Transverse colon (tissue), 4 donors: Measurements from ENCODE around the gene TSPOAP1. TPM values are rescaled to one million over a fixed set of nuclear protein-coding genes. Genes with fewer than 3 reads are reported as not detected.

Experiments used
- DNase-seq: peaks from one replicate; pipeline ENCODE4 v3.0.0-alpha.2; 2019
- H3K27ac ChIP-seq, 4 donors: fragments of 200-600 bp; sonication (generic); 2 replicates each; pipeline ENCODE4 v1.5.1; 2016 to 2018; ENCODE audit warnings: inconsistent platforms in 4 of 4
- H3K27me3 ChIP-seq: fragments of 200-600 bp; sonication (generic); 2 replicates; pipeline ENCODE4 v1.5.1; 2017; ENCODE audit warnings: inconsistent platforms
- H3K36me3 ChIP-seq, 4 donors: fragments of 200-600 bp; sonication (generic); 2 replicates each; pipeline ENCODE4 v1.5.1; 2017 to 2019; ENCODE audit warnings: inconsistent platforms in 4 of 4
- H3K4me1 ChIP-seq, 4 donors: fragments of 200-600 bp; sonication (generic); 2 replicates each; pipeline ENCODE4 v1.5.1; 2017 to 2020; ENCODE audit warnings: inconsistent platforms in 4 of 4
- H3K4me3 ChIP-seq, 4 donors: fragments of 200-600 bp; sonication (generic); 1 replicate in 1 of 4; 2 replicates in 3 of 4; pipeline versions ENCODE4 v1.5.1 to v1.6.1; 2017 to 2019; ENCODE audit warnings: inconsistent platforms in 4 of 4
- H3K9me3 ChIP-seq, 2 donors: fragments of 200-600 bp; sonication (generic); 2 replicates each; pipeline ENCODE4 v1.5.1; 2017 to 2019; ENCODE audit warnings: inconsistent platforms in 2 of 2
- EP300 ChIP-seq: sonication (generic); formaldehyde crosslinking; IDR thresholded peaks from one replicate; pipeline ENCODE4 v1.6.1; 2017; ENCODE audit warnings: antibody characterized with exemption, low read depth
- POLR2A ChIP-seq: fragments of 450-650 bp; IDR thresholded peaks from one replicate; pipeline ENCODE4 v1.6.1; 2016; ENCODE audit warnings: antibody characterized with exemption, mild to moderate bottlenecking, moderate library complexity
- POLR2AphosphoS5 ChIP-seq, 3 donors: sonication (generic); formaldehyde crosslinking; IDR thresholded peaks; one replicate each; pipeline ENCODE4 v1.6.1; 2016; ENCODE audit warnings: antibody characterized with exemption in 3 of 3
- WGBS, 2 donors: methylation state at CpG; one replicate each; pipeline ENCODE4 v1.1.5; 2018; ENCODE audit warnings: low coverage in 1 of 2; 5-methylcytosine and 5-hydroxymethylcytosine counted together
- in situ Hi-C, 4 donors: fragments of 200-750 bp; cut with MboI; loops; one replicate each; pipeline versions ENCODE4 v1.15.0 to v1.15.1; 2017; ENCODE audit warnings: low sequenced_read_pairs in 3 of 4, low pct_ligation_motif_present in 1 of 4, low pct_unique_long_range_greater_than_20kb in 1 of 4
- intact Hi-C: fragments of 100-400 bp; cut with DNase I; formaldehyde crosslinking; loops from one replicate; pipeline ENCODE4 v1.15.1; 2023; ENCODE audit warnings: low total_unique reads
- total RNA-seq, 4 donors: library from RNA; depleted of rRNA; stranded (reverse); fragments of >200 nt; gene quantifications; one replicate each; pipeline ENCODE4 v1.1.0, GENCODE V29; 2016
- TF ChIP-seq, protein P1 (sequence below), 5 experiments: fragments of 200-600 bp in 3 of 5; fragments of 450-650 bp in 2 of 5; sonication (generic) in 3 of 5; IDR thresholded peaks; 1 replicate in 2 of 5; 2 replicates in 3 of 5; pipeline ENCODE4 v1.5.1; 2016 to 2017; ENCODE audit warnings: antibody characterized with exemption in 5 of 5, inconsistent platforms in 3 of 5, mild to moderate bottlenecking in 2 of 5, moderate library complexity in 1 of 5

Gene TSPOAP1
- total RNA-seq, 4 donors from 2014 or later = 4.4 to 21.7 (median 9.4) TPM

DNA sequence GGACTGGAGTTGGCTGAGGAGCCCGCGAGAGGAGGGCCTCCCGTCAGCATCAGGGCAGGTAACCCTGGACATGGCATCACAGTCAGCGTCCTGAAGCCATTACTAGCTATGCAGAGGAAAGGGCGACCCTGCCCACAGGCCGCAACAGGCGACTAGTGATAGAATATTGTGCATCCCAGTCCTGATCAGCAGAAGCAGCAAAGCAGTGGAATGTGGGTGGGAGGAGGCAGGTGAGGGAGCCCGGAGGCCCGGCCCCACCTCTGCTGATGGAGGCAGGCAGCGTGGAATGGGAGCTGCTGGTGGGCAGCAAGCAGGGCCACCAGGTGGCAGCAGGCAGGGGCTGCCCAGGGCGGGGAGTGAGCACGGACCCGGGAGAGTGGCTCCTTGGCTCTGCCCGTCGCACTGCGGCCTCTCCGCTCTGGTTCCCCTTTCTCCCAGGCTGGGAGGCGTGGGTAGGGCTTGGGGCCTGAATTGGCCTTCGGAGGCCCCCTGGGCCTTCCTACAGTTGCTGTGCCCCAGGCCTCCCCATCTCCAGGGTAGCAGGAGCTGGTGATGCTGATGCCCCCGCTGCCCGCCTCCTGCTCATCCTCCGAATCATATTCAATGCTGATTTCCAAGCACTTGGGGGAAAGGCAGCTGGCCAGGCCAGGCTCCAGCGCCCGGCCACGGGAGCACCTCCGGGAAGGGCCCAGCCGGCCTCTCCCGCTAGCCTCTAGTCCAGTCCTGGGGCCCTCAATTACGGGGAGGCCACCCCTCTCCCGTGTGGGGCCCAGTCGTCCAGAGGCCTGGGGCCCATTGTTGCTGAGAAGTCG lies 20.2 kb downstream of the TSPOAP1 start:
- in situ Hi-C loops = no loop called here
- Histone ChIP-seq H3K27me3 (no peaks in the 10 kb centered on the region), H3K36me3 (no peaks in the 10 kb centered on the region), H3K9me3 (no peaks in the 10 kb centered on the region), H3K4me1 (no peaks in the 10 kb centered on the region), H3K4me3 (no peak overlapping the region), H3K27ac (no peak overlapping the region)
- intact Hi-C loops = no loop called here
- DNase-seq = no peak
- TF ChIP-seq POLR2A (no peak), POLR2AphosphoS5 (IDR thresholded peaks at IDR 0.05) (no peak), EP300 (no peak)
- TF ChIP-seq, protein P1, sequence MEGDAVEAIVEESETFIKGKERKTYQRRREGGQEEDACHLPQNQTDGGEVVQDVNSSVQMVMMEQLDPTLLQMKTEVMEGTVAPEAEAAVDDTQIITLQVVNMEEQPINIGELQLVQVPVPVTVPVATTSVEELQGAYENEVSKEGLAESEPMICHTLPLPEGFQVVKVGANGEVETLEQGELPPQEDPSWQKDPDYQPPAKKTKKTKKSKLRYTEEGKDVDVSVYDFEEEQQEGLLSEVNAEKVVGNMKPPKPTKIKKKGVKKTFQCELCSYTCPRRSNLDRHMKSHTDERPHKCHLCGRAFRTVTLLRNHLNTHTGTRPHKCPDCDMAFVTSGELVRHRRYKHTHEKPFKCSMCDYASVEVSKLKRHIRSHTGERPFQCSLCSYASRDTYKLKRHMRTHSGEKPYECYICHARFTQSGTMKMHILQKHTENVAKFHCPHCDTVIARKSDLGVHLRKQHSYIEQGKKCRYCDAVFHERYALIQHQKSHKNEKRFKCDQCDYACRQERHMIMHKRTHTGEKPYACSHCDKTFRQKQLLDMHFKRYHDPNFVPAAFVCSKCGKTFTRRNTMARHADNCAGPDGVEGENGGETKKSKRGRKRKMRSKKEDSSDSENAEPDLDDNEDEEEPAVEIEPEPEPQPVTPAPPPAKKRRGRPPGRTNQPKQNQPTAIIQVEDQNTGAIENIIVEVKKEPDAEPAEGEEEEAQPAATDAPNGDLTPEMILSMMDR (IDR thresholded peaks at IDR 0.05) = no peak
- 80 to 86% methylated on average over 2 to 32 of the region's 32 CpGs for WGBS, 2 donors

DNA sequence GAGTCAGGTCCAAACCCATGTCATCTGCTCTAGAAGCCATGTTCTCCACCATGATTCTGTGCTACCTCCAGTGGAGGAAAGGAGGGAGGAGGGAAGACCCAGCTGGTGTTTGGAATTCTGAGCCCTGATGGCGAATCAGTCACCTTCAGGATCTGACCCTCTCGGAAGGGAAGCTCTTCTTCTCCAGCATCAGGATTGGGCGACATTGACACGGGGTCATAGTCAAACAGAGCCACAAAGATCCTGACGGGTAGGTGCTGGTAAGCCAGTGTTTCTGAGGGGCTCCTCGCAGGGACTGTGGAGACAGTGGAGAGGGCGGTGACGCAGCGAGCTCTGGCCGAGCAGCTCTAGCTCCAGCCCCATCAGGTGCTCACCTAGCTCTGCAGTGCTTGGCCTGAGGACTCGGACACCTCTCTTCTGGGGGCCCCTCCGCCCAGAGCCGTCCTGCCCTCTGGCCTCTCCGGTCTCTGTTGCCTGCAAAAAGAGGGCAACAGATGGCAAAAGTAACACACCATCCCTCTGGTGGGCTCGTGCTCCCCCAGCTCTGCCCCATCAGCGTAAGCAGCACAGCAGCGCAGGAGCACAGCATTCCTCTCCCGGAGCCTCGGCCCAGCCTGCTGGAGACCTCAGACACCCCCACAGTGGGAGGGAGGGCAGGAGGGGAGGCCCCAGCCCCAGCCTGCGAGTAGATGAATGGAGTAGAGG lies 21.0 kb downstream of the TSPOAP1 start:
- intact Hi-C loops = no loop called here
- TF ChIP-seq, protein P1 (IDR thresholded peaks at IDR 0.05) = no peak
- no peak for TF ChIP-seq POLR2A
- TF ChIP-seq EP300 = no peak
- no peak for TF ChIP-seq POLR2AphosphoS5 (IDR thresholded peaks at IDR 0.05)
- no peak overlapping the region for H3K4me3 ChIP-seq

DNA sequence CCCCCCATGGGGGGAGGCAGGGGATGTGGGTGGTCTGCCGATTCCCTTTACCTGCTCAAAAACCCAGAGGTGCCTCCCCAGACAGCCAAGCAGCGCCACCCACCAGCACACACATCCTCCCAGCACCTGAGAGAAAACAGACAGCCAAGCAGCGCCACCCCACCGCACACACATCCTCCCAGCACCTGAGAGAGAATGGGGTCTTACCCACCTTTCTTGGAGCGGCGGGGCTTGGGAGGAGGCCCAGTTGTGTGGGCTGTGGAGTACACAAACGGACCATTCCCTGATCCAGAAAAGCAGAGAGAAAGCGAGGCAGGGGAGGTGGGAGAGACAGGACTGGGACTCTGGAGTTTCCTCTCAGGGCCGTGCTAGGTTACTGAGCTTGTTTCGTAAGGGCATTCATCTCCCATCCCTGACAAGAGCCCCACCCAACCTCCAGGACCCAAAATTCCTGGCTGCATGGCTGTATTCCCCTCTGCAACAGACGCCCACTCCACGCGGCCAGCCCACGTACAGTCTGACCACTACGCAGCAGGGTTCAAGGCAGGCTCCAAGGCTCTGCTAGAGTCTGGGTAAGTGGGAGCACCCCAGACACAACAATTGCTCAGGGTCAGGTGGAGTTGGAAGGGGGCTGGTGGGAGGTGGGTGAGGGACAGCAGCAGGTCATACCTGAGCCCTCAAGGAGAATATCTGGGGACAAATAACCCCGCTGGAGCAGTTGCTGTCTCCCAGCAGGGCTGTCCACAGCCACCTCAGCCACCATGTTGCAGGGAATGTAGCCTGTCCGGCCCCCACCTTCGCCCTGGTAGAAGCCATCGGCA lies 22.3 kb downstream of the TSPOAP1 start:
- Histone ChIP-seq H3K36me3 (no peaks in the 10 kb centered on the region), H3K27ac (no peak overlapping the region), H3K9me3 (no peaks in the 10 kb centered on the region), H3K4me1 (no peaks in the 10 kb centered on the region), H3K27me3 (no peaks in the 10 kb centered on the region), H3K4me3 (no peak overlapping the region)
- no peak for DNase-seq
- intact Hi-C loops (loop anchor here (1.0 kb wide), 1 partner anchor 48 kb away; no protein-coding TSS in a partner anchor), in situ Hi-C loops (no loop called here)
- WGBS, 2 donors = 87 to 92% methylated on average over 5 to 19 of the region's 19 CpGs
- TF ChIP-seq POLR2AphosphoS5 (IDR thresholded peaks at IDR 0.05) = no peak
- TF ChIP-seq POLR2A = no peak
- TF ChIP-seq, protein P1 (IDR thresholded peaks at IDR 0.05) = no peak
- no peak for TF ChIP-seq EP300

More for the DNA sequence above, 21.0 kb downstream of the TSPOAP1 start:
- no peaks in the 10 kb centered on the region for H3K4me1 ChIP-seq
- H3K36me3 ChIP-seq = no peaks in the 10 kb centered on the region
- no peaks in the 10 kb centered on the region for H3K9me3 ChIP-seq
- WGBS, 2 donors = 93% methylated on average over 20 of the region's 20 CpGs; no CpG with 5 or more reads in 1 of the 2 donors
- DNase-seq = no peak
- no peak overlapping the region for H3K27ac ChIP-seq
- no peaks in the 10 kb centered on the region for H3K27me3 ChIP-seq
- in situ Hi-C loops = no loop called here

DNA sequence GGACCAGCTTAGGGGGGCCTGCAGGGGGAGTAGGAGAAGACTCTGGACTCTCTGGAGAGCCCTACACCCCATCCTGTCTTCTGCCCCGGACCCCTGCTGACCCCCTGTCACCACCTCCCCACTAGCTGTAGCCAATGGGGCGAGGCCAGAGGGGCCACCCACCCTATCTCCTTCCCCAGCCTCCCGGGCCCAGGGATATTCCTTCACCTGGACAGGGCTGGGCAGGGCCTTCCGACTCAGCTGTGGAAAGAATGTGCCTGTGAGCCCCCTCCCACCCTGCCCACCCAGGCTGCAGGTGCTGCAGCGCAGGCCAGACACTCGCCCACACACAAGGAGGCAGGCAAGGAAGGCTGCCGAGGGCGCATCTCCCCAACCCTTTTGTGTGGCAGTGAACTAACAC lies 23.0 kb downstream of the TSPOAP1 start:
- no peaks in the 10 kb centered on the region for H3K36me3 ChIP-seq
- no peaks in the 10 kb centered on the region for H3K4me1 ChIP-seq
- no peak overlapping the region for H3K27ac ChIP-seq
- in situ Hi-C loops = no loop called here
- H3K4me3 ChIP-seq = no peak overlapping the region
- intact Hi-C loops = loop anchor here (1.0 kb wide), 1 partner anchor 47 kb away; no protein-coding TSS in a partner anchor
- no peak for DNase-seq
- WGBS, 2 donors = 85% methylated on average over 8 of the region's 8 CpGs; no CpG with 5 or more reads in 1 of the 2 donors
- TF ChIP-seq POLR2A = no peak
- TF ChIP-seq, protein P1 (IDR thresholded peaks at IDR 0.05) = no peak
- no peak for TF ChIP-seq POLR2AphosphoS5 (IDR thresholded peaks at IDR 0.05)
- no peak for TF ChIP-seq EP300
- H3K27me3 ChIP-seq = no peaks in the 10 kb centered on the region
- H3K9me3 ChIP-seq = no peaks in the 10 kb centered on the region
